Neural progenitor cell (in vitro differentiated cells): ENCODE measurements around the gene LGSN. TPM values are rescaled to one million over a fixed set of nuclear protein-coding genes. Genes with fewer than 3 reads are reported as not detected.

ENCODE experiments used
- DNase-seq: peaks from one replicate; pipeline ENCODE4 v3.0.0-alpha.2; 2016; ENCODE audit warnings: low spot score
- H2AFZ ChIP-seq: fragments of 200-600 bp; sonication (generic); replicated peaks from 2 replicates; pipeline ENCODE4 v1.6.1; 2016; ENCODE audit warnings: antibody characterized with exemption
- H3F3A ChIP-seq: fragments of 200-600 bp; sonication (generic); 2 replicates; pipeline ENCODE4 v1.6.1; 2016; ENCODE audit warnings: antibody characterized with exemption, low read depth
- H3K27ac ChIP-seq: fragments of 200-600 bp; sonication (generic); 2 replicates; pipeline ENCODE4 v1.5.1; 2016; ENCODE audit warnings: mild to moderate bottlenecking
- H3K27me3 ChIP-seq: fragments of 200-600 bp; sonication (generic); 2 replicates; pipeline ENCODE4 v1.6.1; 2016; ENCODE audit warnings: mild to moderate bottlenecking, moderate library complexity
- H3K36me3 ChIP-seq: fragments of 200-600 bp; sonication (generic); 2 replicates; pipeline ENCODE4 v1.5.1; 2016
- H3K4me1 ChIP-seq: fragments of 200-600 bp; sonication (generic); 2 replicates; pipeline ENCODE4 v1.6.1; 2016; ENCODE audit warnings: mixed run types
- H3K4me2 ChIP-seq: fragments of 200-600 bp; sonication (generic); 2 replicates; pipeline ENCODE4 v1.6.1; 2016
- H3K4me3 ChIP-seq: fragments of 200-600 bp; sonication (generic); 2 replicates; pipeline ENCODE4 v1.5.1; 2016
- H3K79me2 ChIP-seq: fragments of 200-600 bp; sonication (generic); 2 replicates; pipeline ENCODE4 v1.6.1; 2016; ENCODE audit warnings: low read depth
- H3K9ac ChIP-seq: fragments of 200-600 bp; sonication (generic); 2 replicates; pipeline ENCODE4 v1.6.1; 2016
- H3K9me3 ChIP-seq: fragments of 200-600 bp; sonication (generic); 2 replicates; pipeline ENCODE4 v1.5.1; 2016; ENCODE audit warnings: low read depth
- H4K20me1 ChIP-seq: fragments of 200-600 bp; sonication (generic); 2 replicates; pipeline ENCODE4 v1.6.1; 2016; ENCODE audit warnings: low read depth
- H3K27ac Mint-ChIP-seq: 3 replicates; pipeline ENCODE4 v1.8.0; 2021; ENCODE audit warnings: mixed read lengths
- H3K27me3 Mint-ChIP-seq: 2 replicates; pipeline ENCODE4 v1.8.0; 2022; ENCODE audit warnings: low read depth, mild to moderate bottlenecking, inconsistent platforms, moderate library complexity, mixed read lengths; ENCODE audit not compliant: insufficient read depth
- H3K36me3 Mint-ChIP-seq: 3 replicates; pipeline ENCODE4 v1.8.0; 2021; ENCODE audit warnings: mixed read lengths
- H3K4me1 Mint-ChIP-seq: 3 replicates; pipeline ENCODE4 v1.8.0; 2021; ENCODE audit warnings: mixed read lengths
- H3K4me3 Mint-ChIP-seq: 3 replicates; pipeline ENCODE4 v1.8.0; 2021; ENCODE audit warnings: mild to moderate bottlenecking, moderate library complexity, mixed read lengths
- H3K9me3 Mint-ChIP-seq: 3 replicates; pipeline ENCODE4 v1.8.0; 2020; ENCODE audit warnings: mixed read lengths
- CTCF ChIP-seq: fragments of 200-600 bp; sonication (generic); IDR thresholded peaks from 2 replicates; pipeline ENCODE4 v1.5.1; 2017; ENCODE audit warnings: antibody characterized with exemption, mild to moderate bottlenecking
- EZH2 ChIP-seq: fragments of 200-600 bp; sonication (generic); IDR thresholded peaks from 2 replicates; pipeline ENCODE4 v1.6.1; 2017; ENCODE audit warnings: antibody characterized with exemption, mild to moderate bottlenecking, moderate library complexity
- EZH2phosphoT487 ChIP-seq: fragments of 200-600 bp; sonication (generic); IDR thresholded peaks from 2 replicates; pipeline ENCODE4 v1.6.1; 2017; ENCODE audit warnings: antibody characterized with exemption
- total RNA-seq: library from RNA; depleted of rRNA; stranded (reverse); fragments of >200 nt; gene quantifications from 2 replicates; pipeline ENCODE4 v1.2.3, GENCODE V29; 2015; ENCODE audit warnings: low replicate concordance

Gene LGSN
- total RNA-seq, 1 donor from 2014 or later: 0.09 TPM

DNA sequence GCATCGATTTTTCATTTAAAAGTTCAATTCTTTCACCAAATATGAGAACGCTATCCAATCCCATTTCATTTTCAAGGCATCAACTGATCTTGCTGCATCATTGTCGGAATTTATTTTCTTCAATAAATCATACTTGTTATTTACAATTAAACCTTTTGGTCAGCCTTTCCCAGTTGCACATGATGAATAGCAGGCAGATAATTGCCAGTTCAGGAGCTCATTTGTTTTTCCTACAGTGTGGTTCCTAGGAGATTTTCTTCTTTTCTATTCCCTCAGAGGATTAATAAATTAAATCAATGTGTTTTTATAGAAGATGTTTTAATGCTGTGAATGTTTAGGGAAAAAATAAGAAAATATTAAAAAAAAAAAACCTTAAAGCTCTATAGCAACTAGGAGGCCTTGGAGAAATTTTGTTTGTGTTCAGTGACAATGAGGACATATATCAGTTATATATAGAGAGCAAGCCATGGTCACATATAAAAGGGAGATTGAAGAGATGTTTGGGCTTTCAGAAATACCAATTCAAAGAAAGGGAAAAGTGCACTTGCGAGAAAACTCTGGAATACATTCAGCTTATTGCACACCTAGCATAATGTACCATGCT, 30.4 kb downstream of the LGSN start:
- no peak overlapping the region for H3K4me3 ChIP-seq
- TF ChIP-seq EZH2 (no peak), EZH2phosphoT487 (no peak), CTCF (no peak)
- H3K27ac ChIP-seq: no peak overlapping the region
- no peaks in the 10 kb centered on the region for H4K20me1 ChIP-seq
- Mint-ChIP-seq H3K4me3 (no peak overlapping the region), H3K27me3 (peaks cover 2% of the 10 kb centered on the region), H3K27ac (no peak overlapping the region), H3K36me3 (no peaks in the 10 kb centered on the region), H3K9me3 (no peaks in the 10 kb centered on the region), H3K4me1 (no peaks in the 10 kb centered on the region)
- no peak overlapping the region for H2AFZ ChIP-seq
- H3F3A ChIP-seq: no peaks in the 10 kb centered on the region
- H3K9me3 ChIP-seq: no peaks in the 10 kb centered on the region
- DNase-seq: no peak
- no peak overlapping the region for H3K9ac ChIP-seq
- no peaks in the 10 kb centered on the region for H3K4me1 ChIP-seq
- H3K79me2 ChIP-seq: no peaks in the 10 kb centered on the region
- H3K4me2 ChIP-seq: no peak overlapping the region
- no peaks in the 10 kb centered on the region for H3K36me3 ChIP-seq
- no peaks in the 10 kb centered on the region for H3K27me3 ChIP-seq

GRCh38 chr6:63280639-63281180, 39.1 kb downstream of the LGSN start:
- Mint-ChIP-seq H3K4me3 (no peak overlapping the region), H3K4me1 (peaks cover 7% of the 10 kb centered on the region), H3K27me3 (no peaks in the 10 kb centered on the region), H3K36me3 (no peaks in the 10 kb centered on the region), H3K27ac (no peak overlapping the region), H3K9me3 (no peaks in the 10 kb centered on the region)
- Histone ChIP-seq H4K20me1 (no peaks in the 10 kb centered on the region), H3K4me1 (peaks cover 16% of the 10 kb centered on the region), H2AFZ (peak overlapping the region; percentile 9), H3K9me3 (no peaks in the 10 kb centered on the region), H3K4me2 (no peak overlapping the region), H3K4me3 (no peak overlapping the region), H3K27me3 (no peaks in the 10 kb centered on the region), H3K79me2 (no peaks in the 10 kb centered on the region), H3K27ac (no peak overlapping the region), H3K36me3 (no peaks in the 10 kb centered on the region), H3F3A (no peaks in the 10 kb centered on the region), H3K9ac (no peak overlapping the region)
- no peak for TF ChIP-seq CTCF
- TF ChIP-seq EZH2phosphoT487: no peak
- TF ChIP-seq EZH2: no peak
- DNase-seq: no peak

DNA sequence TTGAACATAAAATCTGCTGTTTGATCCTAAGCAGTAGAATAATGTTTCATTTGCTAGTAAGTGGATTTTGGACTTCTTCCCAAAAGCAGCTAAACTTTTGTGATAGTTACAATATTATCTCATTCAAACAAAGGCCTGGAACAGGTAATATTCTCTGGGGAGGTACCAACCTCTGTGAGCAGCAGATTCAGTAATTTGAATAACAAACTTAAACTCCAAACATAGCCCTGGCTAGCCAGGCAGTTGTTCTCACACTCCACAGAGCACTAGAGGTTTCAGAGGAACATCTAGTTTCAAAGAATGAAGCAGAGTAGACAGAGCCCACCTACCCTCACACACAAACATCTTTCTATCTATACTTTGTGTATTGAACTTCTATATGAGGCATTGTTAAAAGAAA, 40.9 kb downstream of the LGSN start:
- H4K20me1 ChIP-seq: no peaks in the 10 kb centered on the region
- TF ChIP-seq EZH2phosphoT487 (no peak), CTCF (no peak), EZH2 (no peak)
- H3K27me3 Mint-ChIP-seq: no peaks in the 10 kb centered on the region

More for the DNA sequence above, 40.9 kb downstream of the LGSN start:
- no peak overlapping the region for H3K9ac ChIP-seq
- H3K27ac ChIP-seq: no peak overlapping the region
- H3K9me3 ChIP-seq: no peaks in the 10 kb centered on the region
- H3K27me3 ChIP-seq: no peaks in the 10 kb centered on the region
- H2AFZ ChIP-seq: no peak overlapping the region
- no peaks in the 10 kb centered on the region for H3F3A ChIP-seq
- no peak overlapping the region for H3K4me2 ChIP-seq
- H3K36me3 ChIP-seq: no peaks in the 10 kb centered on the region
- Mint-ChIP-seq H3K27ac (no peak overlapping the region), H3K36me3 (no peaks in the 10 kb centered on the region), H3K4me1 (peaks cover 7% of the 10 kb centered on the region), H3K9me3 (peaks cover 4% of the 10 kb centered on the region), H3K4me3 (no peak overlapping the region)
- no peak overlapping the region for H3K4me3 ChIP-seq
- peaks cover 16% of the 10 kb centered on the region for H3K4me1 ChIP-seq
- DNase-seq: no peak
- H3K79me2 ChIP-seq: no peaks in the 10 kb centered on the region
